Neural cell (in vitro differentiated cells): ENCODE measurements around the gene KIF5C.

Source experiments
- EP300 ChIP-seq: fragments of 450-650 bp; conservative IDR thresholded peaks from 2 replicates; pipeline ENCODE4 v1.6.1; 2014; ENCODE audit warnings: antibody characterized with exemption, mild to moderate bottlenecking, moderate library complexity; ENCODE audit not compliant: poor library complexity, severe bottlenecking
- EZH2 ChIP-seq: fragments of 200-600, 300-800 bp; shearing (Covaris generic), sonication (generic); IDR thresholded peaks from 2 replicates; pipeline ENCODE4 v1.6.1; 2014; ENCODE audit warnings: antibody characterized with exemption, low read length, borderline replicate concordance, mild to moderate bottlenecking; ENCODE audit not compliant: insufficient read depth, poor library complexity, severe bottlenecking
- POLR2AphosphoS5 ChIP-seq: IDR thresholded peaks from 2 replicates; pipeline ENCODE4 v1.6.1; 2012
- RAD21 ChIP-seq: fragments of 450-650 bp; conservative IDR thresholded peaks from 2 replicates; pipeline ENCODE4 v1.6.1; 2014; ENCODE audit warnings: antibody characterized with exemption, mild to moderate bottlenecking, moderate library complexity
- SMC3 ChIP-seq: fragments of 450-650 bp; conservative IDR thresholded peaks from 2 replicates; pipeline ENCODE4 v1.6.1; 2014; ENCODE audit warnings: antibody characterized with exemption, mild to moderate bottlenecking, moderate library complexity; ENCODE audit not compliant: poor library complexity
- TF ChIP-seq, protein P1 (sequence below): fragments of 450-650 bp; IDR thresholded peaks from 2 replicates; pipeline ENCODE4 v1.5.1; 2014; ENCODE audit warnings: antibody characterized with exemption, mild to moderate bottlenecking, moderate library complexity; ENCODE audit not compliant: poor library complexity, severe bottlenecking
- TF ChIP-seq, protein P2 (sequence below): IDR thresholded peaks from 2 replicates; pipeline ENCODE4 v1.6.1; 2012; ENCODE audit warnings: borderline replicate concordance

GRCh38 chr2:149028377-149028776 lies 153.3 kb downstream of the KIF5C start:
- TF ChIP-seq EZH2, result no peak
- no peak for TF ChIP-seq RAD21
- TF ChIP-seq, protein P1, sequence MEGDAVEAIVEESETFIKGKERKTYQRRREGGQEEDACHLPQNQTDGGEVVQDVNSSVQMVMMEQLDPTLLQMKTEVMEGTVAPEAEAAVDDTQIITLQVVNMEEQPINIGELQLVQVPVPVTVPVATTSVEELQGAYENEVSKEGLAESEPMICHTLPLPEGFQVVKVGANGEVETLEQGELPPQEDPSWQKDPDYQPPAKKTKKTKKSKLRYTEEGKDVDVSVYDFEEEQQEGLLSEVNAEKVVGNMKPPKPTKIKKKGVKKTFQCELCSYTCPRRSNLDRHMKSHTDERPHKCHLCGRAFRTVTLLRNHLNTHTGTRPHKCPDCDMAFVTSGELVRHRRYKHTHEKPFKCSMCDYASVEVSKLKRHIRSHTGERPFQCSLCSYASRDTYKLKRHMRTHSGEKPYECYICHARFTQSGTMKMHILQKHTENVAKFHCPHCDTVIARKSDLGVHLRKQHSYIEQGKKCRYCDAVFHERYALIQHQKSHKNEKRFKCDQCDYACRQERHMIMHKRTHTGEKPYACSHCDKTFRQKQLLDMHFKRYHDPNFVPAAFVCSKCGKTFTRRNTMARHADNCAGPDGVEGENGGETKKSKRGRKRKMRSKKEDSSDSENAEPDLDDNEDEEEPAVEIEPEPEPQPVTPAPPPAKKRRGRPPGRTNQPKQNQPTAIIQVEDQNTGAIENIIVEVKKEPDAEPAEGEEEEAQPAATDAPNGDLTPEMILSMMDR, result no peak
- no peak for TF ChIP-seq EP300
- TF ChIP-seq, protein P2, sequence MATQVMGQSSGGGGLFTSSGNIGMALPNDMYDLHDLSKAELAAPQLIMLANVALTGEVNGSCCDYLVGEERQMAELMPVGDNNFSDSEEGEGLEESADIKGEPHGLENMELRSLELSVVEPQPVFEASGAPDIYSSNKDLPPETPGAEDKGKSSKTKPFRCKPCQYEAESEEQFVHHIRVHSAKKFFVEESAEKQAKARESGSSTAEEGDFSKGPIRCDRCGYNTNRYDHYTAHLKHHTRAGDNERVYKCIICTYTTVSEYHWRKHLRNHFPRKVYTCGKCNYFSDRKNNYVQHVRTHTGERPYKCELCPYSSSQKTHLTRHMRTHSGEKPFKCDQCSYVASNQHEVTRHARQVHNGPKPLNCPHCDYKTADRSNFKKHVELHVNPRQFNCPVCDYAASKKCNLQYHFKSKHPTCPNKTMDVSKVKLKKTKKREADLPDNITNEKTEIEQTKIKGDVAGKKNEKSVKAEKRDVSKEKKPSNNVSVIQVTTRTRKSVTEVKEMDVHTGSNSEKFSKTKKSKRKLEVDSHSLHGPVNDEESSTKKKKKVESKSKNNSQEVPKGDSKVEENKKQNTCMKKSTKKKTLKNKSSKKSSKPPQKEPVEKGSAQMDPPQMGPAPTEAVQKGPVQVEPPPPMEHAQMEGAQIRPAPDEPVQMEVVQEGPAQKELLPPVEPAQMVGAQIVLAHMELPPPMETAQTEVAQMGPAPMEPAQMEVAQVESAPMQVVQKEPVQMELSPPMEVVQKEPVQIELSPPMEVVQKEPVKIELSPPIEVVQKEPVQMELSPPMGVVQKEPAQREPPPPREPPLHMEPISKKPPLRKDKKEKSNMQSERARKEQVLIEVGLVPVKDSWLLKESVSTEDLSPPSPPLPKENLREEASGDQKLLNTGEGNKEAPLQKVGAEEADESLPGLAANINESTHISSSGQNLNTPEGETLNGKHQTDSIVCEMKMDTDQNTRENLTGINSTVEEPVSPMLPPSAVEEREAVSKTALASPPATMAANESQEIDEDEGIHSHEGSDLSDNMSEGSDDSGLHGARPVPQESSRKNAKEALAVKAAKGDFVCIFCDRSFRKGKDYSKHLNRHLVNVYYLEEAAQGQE, result no peak
- TF ChIP-seq POLR2AphosphoS5, result no peak
- TF ChIP-seq SMC3, result no peak
